DMS 273 (cell line): ENCODE data around the gene ADCY4.

Source experiments
- DNase-seq: peaks from one replicate; lab custom pipeline; 2025; ENCODE audit not compliant: unreplicated experiment; lab: John Stamatoyannopoulos, UW

Gene ADCY4

DNA sequence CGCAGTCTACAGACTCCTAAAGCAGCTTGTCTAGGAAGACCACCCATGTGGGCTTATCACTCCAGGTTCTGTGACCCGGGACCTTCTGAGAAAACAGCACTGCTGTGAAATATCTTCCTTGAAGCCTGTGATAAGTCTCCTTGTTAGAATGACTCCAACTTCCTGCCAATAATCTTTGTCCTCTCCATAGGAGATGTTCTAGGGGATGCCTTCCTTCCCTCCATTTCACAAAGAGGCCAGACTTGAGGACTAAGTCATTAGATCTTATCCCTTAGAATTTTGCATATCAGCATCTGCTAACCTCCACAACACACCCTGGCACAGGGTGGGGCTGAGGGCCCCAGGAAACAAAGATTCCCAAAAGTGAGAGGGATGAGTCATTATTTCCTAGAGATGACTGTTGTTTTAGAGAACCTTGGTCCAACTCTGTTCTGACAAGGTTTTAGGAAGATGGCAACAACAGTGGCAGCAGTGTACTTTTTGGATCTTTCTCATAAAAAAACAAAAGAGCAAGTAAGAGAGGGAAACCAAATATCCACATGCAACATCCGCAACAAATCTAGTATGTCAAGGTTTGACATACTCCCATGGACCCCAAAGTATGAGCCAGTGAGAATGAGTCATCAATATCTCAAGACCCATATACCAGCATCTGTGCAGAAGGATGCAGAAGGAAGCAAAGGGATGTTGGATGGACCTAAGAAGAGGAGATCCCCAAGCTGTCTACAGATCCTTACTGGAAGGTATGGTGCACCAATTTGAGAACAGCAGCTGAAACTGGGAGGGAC is 17.5 kb downstream of the ADCY4 start:
- no peak for DNase-seq

DNA sequence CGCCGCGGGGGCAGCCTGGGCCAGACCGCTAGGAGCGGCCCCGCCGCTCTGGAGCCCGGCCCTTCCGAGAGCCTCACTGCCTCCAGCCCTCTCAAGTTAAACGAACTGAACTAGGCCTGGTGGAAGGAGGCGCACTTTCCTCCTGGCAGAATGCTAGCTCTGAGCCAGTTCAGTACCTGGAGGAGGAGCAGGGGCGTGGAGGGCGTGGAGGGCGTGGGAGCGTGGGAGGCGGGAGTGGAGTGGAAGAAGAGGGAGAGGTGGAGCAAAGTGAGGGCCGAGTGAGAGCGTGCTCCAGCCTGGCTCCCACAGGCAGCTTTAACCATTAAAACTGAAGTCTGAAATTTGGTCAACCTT is 18.3 kb downstream of the ADCY4 start:
- DNase-seq, result no peak

DNA sequence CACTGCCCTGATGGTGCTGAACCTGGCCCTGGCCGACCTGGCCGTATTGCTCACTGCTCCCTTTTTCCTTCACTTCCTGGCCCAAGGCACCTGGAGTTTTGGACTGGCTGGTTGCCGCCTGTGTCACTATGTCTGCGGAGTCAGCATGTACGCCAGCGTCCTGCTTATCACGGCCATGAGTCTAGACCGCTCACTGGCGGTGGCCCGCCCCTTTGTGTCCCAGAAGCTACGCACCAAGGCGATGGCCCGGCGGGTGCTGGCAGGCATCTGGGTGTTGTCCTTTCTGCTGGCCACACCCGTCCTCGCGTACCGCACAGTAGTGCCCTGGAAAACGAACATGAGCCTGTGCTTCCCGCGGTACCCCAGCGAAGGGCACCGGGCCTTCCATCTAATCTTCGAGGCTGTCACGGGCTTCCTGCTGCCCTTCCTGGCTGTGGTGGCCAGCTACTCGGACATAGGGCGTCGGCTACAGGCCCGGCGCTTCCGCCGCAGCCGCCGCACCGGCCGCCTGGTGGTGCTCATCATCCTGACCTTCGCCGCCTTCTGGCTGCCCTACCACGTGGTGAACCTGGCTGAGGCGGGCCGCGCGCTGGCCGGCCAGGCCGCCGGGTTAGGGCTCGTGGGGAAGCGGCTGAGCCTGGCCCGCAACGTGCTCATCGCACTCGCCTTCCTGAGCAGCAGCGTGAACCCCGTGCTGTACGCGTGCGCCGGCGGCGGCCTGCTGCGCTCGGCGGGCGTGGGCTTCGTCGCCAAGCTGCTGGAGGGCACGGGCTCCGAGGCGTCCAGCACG is 18.9 kb downstream of the ADCY4 start:
- no peak for DNase-seq

DNA sequence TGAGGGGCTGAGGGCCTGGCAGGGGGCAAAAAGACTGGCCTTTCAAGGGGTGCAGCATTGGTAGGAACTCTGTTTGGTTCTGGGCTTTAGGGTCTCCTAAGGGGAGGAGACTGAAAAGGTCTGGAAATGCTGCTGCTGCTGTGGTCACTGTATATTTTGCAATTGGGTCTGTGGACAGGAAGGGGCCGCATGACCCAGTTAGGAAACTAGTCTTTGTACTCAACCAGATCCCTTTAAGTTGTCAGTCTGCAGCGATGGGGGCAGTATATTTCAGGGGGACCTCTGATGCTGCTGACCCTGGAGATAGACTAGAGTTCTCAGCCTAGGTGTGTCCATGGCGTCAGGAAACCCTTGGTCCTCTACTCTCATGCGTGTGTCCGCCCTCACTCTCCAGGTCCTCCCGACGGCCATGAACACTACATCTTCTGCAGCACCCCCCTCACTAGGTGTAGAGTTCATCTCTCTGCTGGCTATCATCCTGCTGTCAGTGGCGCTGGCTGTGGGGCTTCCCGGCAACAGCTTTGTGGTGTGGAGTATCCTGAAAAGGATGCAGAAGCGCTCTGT is 19.5 kb downstream of the ADCY4 start:
- DNase-seq, result no peak

DNA sequence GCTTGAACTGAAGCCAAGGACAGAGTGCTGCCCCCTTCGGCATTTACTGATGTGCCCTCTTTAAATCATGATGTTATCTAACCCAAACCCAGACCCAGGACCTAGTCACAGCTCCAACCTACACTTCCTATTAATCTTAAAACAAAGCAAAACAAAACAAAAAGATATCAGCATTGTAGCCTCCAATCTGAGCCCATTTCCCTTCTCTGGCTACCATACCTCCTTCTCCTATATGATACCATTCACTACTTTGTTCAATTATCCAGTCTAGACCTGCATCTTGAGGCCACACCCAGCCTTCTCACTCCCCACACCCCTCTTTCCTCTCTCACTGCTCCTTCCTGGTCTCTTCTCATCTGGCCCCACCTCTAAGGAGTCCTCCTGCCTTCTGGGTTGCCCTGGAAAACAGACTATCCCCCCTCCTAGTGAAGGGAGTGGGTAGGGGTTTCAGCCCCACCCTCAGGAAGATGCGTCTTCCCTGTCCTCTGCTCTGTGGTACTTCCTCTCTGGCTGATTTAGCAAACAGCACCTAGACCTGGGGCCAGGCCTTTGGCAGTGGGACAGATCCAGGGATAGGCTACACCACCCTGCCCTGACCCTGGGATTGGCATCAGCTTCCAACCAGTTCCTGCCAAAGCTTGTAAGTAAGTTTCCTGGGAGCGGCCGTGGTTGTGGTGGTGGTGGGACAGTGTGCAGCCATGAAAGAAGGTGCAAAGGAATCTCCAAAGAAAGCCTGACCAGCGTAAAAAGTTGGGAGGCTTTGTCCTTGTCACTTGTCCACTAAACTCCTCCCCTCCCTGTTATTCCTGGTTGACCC is 20.3 kb downstream of the ADCY4 start:
- no peak for DNase-seq

DNA sequence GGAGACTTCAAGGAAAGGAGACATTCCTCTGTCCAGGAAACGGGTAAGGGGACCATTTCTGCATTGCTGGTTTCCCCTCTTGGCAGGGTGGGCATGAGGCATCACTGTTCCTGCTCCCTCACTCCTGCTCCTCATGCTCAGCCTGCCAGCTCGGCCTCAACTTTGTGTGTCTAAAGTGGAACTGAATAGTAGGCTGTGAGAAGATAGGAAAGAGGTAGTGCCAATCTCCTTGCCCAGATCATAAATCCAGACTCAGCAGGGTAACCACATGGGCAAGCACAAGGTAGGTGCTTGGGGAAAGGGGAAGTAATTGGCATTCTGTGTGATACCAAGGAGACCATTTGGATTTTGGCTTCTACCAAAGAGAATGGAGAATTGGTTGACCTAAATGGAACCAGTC is 21.0 kb downstream of the ADCY4 start:
- no peak for DNase-seq

DNA sequence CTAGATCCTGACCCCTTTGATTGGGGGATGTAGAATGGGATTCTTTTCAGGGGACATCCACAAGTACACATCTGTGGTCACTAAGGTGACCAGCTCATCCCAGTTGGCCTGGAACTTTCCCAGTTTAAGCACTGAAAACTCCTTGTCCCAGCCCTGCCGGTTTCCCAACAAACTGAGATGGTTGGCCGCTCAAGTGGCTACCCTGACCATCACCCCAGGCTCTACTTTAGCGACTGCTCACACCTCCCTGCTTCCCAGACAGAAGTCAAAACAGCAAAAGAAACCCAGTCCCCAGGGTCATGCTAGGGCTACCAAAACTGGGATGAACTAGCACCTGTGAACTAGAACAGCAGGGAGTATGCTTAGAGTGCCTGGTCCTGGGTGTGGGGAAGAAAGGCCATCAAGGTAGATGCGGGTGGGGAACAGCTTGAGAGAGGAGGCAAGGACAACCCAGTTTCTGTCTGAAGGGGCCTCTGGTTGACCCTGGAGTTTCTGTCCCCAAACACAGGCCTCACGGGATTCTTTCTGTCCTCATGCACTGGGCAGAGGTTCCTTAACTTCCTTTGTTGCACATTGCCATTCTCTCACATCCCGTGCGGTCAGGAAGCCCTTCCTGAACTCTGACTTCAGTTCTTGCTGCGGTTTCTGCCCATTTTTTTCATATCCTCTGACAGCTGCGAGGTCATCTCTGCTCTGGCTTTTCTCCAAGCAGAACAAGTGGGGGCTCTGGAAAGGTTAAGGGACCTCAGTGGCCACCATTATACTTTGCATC is 21.9 kb downstream of the ADCY4 start:
- DNase-seq, result no peak

DNA sequence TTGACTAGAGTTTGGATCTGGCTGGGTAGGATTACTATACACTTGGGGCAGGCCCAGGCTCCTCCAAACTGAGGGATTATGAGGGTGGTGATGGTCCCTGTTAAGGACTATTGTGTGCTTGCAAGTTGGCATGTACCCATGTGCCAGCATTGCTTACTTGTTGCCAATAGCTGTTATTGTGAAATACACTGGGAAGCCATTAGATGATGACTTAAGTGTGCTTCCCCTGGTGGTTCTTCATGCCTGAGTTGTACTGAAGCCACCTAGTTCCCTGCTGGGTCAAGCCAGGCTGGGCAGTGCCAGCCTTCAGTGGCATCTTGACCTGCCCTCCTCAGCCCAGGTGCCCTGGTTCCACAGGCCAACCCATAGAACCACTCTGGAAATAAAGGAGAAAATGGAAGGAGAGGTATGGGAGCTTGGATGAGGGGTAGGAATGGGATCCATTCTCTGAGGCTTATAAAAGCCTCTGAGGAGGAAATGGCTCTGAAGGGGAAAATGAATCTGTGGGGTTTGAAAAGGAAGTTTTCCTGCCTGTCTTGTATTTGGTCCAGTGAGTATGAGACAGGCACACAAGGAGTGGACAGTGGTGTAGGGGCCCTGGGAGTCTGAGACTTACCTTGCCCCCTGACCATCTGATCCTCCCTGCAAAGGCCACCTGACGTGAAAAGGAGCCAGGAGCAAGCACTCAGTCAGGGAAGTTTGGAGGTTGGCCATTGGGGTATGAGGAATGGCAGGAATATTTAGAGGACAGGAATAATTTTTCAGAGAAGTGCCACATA is 22.8 kb downstream of the ADCY4 start:
- DNase-seq, result no peak

DNA sequence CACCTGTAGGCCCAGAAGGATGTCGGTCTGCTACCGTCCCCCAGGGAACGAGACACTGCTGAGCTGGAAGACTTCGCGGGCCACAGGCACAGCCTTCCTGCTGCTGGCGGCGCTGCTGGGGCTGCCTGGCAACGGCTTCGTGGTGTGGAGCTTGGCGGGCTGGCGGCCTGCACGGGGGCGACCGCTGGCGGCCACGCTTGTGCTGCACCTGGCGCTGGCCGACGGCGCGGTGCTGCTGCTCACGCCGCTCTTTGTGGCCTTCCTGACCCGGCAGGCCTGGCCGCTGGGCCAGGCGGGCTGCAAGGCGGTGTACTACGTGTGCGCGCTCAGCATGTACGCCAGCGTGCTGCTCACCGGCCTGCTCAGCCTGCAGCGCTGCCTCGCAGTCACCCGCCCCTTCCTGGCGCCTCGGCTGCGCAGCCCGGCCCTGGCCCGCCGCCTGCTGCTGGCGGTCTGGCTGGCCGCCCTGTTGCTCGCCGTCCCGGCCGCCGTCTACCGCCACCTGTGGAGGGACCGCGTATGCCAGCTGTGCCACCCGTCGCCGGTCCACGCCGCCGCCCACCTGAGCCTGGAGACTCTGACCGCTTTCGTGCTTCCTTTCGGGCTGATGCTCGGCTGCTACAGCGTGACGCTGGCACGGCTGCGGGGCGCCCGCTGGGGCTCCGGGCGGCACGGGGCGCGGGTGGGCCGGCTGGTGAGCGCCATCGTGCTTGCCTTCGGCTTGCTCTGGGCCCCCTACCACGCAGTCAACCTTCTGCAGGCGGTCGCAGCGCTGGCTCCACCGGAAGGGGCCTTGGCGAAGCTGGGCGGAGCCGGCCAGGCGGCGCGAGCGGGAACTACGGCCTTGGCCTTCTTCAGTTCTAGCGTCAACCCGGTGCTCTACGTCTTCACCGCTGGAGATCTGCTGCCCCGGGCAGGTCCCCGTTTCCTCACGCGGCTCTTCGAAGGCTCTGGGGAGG is 23.9 kb downstream of the ADCY4 start, which contains the start of gene LTB4R:
Gene LTB4R, plus strand, starts transcription at position 857 of the 959 bp plus-strand sequence. CDS start 4,150 bp downstream, outside the sequence.
- peak; percentile 87 for DNase-seq

DNA sequence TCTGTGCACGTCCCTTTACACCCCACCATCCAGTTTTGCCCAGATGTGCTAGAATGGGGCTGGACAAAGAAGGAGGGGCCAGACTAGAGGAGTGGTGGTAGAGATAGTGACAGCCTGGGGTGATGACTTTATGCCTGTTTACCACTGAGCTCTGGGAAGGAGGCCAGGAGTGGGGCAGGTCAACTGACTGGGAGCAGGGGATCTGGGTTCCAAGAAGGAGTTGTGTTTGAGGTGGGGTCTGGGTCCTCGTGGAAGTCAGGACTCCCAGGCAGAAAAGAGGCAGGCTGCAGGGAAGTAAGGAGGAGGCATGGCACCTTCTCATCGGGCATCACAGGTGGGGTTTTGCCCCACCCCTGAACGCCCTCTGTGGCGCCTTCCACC is 24.6 kb downstream of the ADCY4 start:
- no peak for DNase-seq

DNA sequence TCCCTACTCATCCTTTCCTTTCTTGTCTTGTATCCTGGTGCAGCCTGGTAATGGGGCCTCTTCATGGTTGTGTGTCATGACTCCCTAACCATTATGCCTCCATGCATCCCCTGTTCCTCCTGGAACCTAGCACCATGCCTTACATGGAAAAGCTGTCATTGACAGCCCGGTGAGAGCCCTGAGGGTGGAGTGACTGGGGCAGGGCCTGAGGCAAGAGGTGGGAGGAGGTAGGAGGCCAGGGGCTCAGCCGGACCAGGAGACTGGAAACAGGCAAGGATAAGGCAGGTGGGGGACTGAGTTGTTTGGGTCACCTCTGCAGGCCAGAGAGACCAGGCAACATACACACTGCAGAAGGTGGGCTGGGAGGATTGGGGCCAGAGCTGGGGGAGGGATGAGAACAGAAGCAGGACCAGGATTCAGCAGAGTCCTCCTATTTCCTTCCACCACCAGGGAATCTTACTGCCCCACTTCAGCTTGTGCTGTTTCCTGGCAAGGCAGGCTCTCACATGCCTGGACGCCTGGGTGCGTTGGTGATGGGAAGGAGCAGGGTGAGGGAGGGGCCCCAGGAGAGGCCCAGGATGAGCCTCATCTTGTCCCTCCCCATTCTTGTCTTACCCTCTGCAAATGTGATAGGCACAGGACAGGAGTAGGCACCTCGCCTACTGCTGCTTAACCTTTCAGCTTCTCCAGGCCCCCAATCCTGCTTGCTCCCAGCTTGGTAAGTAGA is 25.2 kb downstream of the ADCY4 start, which contains the start of gene LTB4R2:
Gene LTB4R2, plus strand, starts transcription at position 603 of the 727 bp plus-strand sequence. CDS start 525 bp downstream, outside the sequence.
- peak; percentile 47 for DNase-seq

DNA sequence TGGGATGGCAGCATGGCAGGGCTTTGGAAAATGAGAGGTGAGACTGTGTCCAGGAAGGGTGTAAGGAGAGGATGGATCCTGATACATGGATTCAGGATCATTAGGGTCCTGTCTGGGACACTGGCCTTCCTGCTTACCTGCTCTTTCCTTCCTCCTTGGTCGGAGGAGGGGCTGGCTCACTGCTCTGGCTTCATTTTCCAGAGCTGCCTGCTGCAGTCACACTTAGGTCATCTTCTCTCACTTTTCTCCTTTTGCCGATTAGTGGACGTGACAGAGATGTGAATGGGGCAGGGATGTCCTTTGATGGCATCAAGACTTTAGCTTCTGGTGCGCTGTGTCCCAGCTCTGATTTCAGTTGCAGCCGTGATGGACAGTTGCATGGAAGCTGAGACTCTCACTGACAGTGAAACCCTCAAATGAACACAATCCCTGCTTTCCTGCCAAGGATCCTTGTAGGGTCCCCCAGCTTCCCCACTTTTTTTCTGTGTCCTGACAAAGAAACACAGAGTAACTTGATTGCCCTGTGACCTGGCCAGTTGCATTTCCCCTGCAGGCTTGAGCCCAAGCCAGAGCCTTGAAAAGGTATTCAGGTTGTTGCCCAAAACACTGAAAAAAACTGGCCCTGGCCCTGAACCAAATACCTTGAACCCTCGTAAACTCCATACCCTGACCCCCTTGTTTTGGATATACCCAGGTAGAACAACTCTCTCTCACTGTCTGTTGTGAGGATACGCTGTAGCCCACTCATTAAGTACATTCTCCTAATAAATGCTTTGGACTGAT is 26.3 kb downstream of the ADCY4 start:
- no peak for DNase-seq

DNA sequence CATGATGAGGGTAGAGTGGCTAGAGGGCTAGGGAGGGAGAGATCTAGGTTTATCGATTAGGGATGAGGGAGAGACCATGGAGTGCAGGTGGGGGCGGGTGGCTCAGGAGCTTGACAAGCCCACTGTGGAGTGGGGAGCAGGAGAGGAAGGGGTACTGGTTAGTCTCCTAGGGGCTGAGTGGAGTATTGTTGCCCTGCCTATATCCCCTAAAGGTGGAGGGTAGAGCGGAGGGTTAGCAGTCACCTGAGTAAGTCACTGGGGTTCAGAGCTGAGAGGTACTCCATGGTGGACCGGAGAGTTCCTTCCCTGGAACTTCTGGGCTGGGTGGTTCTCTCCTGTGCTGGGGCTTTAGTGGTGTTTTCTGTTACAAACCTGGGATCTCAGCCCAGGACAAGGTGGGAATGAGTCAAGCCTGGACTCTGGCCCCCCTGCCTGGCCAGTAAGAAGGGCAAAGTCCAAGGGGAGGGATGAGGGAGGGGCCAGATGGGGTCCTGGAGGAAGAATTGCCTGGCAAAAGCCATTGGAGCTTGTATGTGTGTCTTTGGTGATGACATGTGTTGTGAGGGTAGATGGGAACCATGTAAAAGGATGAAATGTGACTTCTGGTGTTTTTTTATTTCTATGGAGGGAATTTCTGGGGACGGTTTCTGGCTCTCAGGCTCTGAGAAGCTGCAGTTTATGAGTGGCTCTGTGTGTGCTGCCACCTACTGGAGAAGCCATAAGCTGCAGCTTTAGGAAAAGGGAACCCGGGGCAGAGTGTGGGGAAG is 27.1 kb downstream of the ADCY4 start, which contains the start of gene CIDEB:
Gene CIDEB, minus strand, starts transcription at position 403 of the 767 bp plus-strand sequence. Its CDS starts 119 bp downstream, at position 284.
- DNase-seq, result peak; percentile 75

DNA sequence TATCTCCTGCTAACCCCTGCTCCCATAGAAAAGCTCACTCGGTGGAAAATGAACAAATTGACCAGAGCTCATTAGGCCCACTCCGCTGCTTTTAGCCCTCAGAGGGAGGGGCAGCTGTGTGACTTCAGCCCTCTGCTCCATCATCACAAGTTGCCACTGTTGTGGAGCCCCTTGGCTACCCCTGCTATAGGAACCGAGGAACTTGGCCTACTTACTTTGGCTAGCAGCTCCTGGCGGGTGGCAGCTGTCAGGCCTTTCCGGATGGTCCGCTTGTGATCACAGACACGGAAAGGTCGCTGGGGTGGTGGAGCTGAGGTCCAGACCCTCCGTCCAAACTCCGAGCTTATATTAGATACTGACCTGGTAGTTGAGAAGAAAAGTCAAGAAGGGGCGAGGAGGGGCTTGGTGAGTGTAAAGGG is 27.7 kb downstream of the ADCY4 start:
- no peak for DNase-seq

DNA sequence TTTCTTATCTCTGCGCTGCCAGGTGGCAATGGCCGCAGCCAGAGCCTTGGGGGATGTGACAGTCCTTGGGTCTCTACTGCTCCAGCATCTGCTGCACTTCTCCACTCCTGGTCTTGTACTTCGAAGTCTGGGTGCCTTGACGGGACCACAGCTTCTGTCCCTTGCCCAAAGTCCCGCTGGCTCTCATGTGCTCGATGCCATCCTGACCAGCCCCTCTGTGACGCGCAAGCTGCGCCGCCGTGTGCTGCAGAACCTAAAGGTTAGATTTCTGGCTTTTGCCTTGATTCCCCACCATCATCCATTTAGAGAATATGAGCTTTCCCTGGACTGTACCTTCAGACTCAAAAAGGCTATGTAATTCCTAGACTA is 30.9 kb downstream of the ADCY4 start:
- no peak for DNase-seq

DNA sequence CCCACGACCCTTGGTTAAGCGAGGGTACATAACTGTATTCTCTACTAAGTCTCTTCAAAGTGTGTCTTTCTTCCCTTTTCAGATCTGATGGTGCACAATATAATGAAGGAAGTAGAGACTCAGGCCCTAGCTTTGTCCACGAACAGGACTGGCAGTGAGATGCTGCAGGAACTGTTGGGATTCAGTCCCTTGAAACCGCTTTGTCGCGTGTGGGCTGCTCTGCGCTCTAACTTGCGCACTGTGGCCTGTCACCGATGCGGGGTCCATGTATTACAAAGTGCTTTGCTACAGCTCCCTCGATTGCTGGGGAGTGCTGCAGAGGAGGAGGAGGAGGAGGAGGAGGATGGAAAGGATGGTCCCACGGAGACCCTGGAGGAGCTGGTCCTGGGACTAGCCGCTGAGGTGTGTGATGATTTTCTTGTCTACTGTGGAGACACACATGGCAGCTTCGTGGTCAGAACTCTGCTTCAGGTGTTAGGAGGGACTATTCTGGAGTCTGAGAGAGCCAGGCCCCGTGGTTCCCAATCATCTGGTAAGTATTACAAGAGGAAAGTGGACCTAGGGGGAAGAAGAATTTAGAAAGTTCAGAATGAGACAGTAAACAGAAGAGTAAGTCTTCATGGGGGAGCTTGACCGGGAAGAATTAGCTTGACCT is 34.4 kb downstream of the ADCY4 start:
- no peak for DNase-seq
